HG03066 (cell line): ENCODE measurements around the gene DRAXIN.
A peak's percentile ranks its signal among the peaks of the same experiment; 100 is the strongest.

Experiments
- ATAC-seq: cut with Tn5 transposase; IDR thresholded peaks from one replicate; pipeline ENCODE4 v1.9.1; 2021; ENCODE audit warnings: low read depth; ENCODE audit not compliant: unreplicated experiment

Gene DRAXIN

DNA sequence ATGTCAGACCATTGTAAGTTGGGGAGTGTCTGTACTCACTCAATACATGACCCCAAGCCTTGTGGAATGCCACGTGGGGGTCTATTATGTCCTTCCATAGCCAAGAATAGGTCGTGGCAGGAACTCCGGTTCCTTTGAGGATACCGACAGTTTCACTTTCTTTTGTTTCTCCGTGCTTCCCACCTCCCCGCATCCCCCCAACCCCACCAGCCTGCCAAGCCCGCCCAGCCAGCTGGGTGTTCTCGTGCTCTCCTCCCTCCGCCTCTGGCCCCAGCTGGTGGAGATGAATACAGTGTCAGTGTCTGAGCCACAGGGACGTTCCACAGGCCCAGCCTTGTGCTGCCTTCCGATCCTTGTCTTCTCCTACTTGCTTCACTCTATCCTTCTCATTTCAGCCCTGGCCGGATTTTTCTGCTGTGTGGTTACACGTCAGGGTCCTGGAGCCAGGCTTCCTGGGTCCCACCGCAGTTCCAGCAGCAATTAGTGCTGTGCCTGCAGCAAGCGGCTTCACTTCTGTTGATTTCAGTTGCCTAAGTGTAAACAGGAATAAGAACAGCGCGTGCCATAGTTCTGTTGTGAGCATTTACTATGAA lies 40.3 kb downstream of the DRAXIN start:
- no peak for ATAC-seq

DNA sequence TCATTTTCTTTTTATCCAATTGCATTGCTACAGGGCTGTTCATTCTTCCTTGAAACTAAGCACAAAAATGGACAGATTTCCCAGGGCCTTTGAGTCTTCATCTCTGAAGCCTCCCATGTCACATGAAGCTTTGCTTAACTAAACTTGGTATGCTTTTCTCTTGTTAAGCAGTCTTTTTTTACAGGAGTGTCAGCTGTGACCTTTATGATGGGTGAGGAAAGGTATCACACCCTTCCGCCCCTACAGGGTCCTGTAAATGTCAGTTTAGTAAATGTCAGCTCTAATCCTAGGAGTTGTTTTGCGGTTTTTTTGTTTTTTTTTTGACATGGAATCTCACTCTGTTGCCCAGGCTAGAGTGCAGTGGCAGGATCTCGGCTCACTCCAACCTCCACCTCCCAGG lies 41.8 kb downstream of the DRAXIN start:
- no peak for ATAC-seq

DNA sequence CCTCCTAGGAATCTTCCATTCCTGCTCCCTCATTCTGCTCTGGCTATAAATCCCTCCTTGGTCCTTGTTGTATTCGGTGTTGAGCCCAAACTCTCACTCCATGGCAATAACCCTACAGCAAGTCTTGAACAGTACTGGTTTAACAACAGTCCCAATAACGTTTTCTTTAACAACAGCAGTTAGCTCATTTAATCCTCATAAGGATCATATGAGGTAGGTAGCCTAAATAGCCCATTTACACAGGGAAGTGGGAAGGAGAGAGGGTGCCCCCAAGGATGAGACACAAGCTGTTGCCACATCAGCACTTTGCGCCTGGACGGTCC lies 44.0 kb downstream of the DRAXIN start:
- ATAC-seq = no peak

DNA sequence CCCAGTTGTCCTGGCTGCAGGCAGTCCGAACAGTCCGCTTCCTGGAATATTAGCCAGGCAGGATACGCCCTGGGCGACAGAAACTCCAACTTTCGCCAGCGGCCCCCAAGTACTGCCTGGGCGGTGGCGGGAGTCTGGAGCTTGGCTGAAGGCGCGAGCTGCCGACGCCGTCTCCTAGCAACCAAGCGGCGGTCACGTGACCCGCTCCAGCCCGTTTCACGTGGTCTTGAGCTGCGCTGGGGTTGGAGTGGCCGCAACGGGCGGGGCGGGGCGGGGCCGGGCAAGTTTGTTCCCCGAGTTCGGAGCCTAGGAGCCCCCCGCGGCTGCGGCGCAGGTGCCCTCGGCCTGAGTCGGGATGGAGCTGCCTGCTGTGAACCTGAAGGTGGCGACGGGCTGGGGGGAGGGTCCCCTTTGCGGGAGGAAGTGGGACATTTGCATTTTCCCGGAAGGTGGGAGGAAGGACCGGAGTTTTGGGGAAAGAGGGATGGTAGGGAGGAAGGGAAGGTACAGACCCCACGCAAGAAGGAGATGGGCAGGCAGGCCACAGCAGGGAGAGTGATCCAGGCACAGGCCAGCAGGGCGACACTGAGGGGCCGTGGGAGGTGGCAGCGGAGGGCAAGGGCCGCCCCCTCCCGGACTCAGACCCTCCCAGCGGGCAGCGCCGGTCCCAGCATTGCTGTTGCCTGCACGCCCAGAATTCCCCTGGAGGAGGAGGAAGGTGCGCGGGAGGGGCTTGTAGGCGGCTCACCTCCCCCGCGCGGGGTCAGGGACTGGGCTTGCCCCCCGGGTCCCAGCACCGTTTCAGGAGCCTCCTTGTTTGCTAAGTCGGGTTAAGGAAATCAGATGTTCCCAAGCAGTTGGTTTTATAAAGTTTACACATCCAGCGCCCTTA lies 44.6 kb downstream of the DRAXIN start, which contains the start of gene AGTRAP:
AGTRAP (plus strand) TSS at position 283 of the 892 bp plus-strand sequence; CDS start at position 356, 73 bp downstream.
- ATAC-seq = peak; percentile 52

DNA sequence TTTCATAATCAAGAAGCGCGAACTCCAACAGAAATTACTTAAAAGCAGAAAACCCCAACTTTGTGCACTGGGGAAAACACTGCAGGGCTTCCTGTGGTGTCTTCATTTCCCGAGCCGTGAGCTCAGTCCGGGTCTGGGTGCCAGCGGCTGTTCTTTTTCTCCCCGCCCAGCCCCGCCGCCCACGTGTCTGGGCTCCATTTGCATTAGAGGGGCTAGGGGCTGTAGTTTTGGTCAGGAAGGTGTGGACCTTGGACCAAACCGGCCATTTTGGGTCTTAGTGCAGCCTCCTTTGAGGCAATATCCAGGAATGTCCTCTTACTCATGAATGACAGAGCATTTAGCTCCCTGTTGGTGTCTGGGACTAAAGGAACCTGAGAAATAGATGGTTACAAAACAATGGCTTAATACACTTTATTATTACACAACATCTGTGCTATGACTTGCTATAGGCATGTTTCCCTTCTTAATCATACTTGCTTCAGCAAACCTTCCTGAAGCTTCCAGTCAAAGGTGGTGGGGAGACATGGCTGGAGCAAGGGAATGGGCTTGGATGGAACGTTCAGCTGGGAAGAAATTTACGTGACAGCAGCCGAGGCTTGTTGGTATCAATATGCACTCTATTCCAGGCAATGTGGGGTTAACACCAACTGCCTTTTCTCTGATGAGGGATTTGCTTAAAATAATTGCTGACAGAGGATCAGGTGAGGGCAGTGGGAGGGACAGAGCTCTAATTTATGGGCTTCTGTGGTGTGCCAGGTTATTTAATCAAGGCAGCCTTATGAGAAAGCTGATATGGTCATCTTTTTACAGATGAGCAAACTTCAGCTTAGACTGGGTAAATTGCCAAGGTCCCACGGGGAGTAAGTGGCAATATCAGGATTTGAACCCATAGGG lies 45.5 kb downstream of the DRAXIN start:
- ATAC-seq = no peak

DNA sequence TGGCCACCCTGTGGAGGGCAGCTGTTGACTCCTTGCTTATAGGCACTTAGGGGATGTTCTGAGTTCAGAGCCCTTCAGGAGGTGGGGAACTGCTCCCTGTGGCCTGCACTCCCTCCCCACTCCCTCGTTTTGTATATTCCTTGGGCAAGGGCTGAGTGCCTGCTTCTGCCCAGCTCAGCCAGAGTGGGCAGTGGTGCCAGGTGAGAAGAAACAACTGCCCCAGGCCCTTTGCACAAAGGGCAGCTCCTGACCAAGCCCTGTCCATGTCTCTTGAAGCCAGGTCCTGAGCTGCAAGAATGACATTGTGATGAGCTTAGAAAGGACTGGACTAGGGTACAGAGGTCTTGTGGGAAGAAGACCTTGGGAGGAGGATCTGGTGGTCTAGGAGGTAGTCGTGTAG lies 46.6 kb downstream of the DRAXIN start:
- ATAC-seq = no peak

DNA sequence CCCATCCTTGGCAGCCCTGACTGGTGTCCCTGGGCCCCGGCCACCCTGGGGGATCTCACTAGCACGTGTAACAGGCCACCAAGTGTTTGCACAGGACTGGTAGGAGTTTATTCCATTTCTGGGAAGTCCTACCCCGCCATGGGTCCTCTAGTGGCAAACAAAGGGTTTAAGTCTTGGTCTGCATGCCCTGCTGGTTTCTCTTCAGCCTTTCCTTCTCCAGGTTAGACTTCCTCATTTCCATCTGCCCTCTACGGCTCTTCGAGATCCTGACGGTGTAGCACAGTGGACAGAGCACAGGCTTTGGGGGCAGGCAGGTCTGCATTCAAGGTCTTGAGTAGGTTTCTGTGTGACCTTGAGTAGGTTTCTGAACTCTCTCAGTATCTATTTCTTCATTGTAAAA lies 47.3 kb downstream of the DRAXIN start:
- no peak for ATAC-seq

DNA sequence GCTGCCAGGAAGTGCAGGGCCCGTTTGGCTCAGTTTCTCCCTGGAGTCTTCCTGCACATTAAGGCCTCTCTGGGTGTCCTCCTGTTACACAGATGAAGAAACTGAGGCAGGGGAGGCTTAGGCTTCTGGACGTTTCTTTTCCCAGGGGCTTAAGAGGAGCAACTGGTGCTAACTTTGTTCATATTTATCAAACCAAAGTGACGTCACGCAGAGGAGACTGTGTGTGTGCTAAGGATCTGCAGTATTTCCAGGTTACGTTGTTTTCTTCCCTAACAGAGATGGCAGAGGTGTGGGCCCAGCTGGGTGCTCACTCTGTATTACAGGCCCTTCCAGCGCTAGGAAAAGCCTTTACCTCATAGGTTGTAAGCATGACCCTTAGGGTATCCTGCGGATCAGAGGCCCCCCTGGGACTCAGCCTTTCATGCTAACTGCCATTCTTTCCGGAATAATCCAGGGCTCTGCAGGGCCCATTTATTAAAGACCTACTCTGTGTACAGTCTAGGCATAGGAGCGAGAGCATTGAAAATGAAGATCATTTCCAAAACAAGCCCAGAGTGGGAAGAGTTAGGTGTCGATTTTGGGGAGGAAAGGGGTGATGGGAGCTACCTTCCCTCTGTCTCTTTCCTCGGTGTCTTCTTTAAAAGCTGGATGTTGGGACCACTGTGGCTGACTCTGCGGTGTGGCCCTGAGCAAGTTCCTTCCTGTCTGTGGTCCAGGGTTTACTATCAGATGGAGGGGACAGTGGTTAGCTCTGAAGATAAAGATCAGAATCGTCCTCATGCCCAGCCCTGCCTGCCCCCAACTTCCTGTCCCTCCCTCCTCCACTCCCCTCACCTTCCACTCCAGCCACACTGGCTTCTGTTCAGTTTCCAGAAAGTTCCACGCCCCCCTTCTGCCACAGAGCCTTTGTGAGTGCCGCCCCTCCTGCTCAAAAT lies 49.0 kb downstream of the DRAXIN start:
- ATAC-seq = no peak

DNA sequence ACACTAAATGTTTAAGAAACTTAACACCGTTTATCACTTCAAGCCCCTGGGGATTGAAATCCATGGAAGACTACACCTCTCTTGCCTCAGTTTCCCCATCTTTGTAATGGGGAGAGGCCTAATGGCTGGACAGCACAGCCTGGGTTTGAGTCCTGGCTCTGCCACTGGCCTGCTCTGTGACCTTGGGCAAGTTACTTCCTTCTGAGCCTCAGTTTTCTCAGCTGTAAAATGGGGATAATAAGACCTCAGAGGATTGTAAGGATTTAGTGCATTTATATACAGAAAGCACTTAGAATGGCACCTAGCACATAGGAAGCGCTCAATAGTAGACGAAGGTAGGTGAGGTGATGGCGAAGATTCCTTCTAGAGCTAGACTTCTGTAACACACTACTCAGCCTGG lies 50.0 kb downstream of the DRAXIN start:
- ATAC-seq = no peak

DNA sequence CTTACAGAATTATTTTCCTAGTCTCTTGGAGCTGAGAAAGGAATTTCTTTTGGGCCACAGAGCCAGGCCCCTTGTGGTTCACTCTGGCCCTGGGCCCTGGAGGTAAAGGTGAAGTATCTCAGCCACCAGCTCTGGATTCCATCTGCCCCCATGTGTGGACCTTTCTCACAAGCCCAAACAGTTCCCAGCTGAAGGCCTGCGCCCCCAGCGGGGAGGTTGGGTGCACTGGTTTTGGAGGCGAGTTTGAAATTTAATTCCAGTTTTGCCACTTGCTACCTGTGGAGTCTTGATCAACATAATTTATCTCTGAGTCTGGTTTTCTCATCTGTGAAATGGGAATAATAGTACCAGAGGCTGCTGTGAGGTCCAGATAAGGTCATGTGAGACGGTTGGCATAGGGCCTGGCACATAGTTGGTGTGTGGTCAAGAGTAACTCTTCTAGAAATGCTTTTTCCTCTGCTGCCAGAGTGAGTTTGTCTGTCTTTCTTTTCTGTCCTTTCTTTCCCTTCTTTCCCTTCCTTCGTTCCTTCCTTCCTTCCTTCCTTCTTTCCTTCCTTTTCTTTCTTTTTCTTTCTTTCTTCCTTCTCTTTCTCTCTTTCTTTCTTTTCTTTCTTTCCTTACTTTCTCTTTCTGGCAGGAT lies 50.5 kb downstream of the DRAXIN start:
- no peak for ATAC-seq

DNA sequence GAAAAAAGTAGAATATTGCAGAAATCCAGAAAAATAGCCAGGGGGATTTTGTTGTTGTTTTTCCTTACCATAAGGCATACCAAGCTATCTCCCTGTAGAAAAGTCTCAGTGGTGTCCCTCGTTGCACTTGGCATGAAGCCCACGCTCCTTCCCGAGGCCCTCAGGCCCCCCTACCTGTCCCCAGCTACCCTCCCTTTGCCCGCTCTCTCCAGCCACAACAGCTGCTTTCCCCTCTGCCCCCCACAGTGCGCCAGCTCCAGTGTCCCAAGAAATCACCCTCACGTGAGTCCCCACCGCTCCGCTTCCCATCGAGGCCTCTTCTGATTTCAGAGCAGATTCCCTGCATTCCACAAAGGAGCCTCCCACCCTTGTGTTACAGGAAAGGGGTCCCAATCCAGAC lies 52.8 kb downstream of the DRAXIN start:
- no peak for ATAC-seq

DNA sequence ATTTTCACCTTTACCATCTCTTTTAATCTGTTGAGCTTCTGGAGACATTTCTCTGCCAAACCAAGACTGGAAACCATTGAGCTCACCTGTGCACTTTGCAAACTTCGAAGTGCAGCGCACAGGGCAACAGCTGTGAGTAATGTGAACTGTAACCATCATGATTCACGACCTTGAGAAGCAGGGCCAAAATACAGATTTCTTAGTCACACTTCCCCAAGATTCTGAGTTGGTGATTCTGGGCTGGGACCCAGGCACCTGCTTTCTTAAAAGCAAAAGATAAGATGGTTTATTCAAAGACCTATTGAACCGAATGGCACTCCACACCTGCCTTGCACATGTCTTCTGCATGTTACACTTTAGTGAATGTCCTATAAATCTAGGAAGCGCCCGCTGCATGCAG lies 54.6 kb downstream of the DRAXIN start:
- ATAC-seq = no peak

DNA sequence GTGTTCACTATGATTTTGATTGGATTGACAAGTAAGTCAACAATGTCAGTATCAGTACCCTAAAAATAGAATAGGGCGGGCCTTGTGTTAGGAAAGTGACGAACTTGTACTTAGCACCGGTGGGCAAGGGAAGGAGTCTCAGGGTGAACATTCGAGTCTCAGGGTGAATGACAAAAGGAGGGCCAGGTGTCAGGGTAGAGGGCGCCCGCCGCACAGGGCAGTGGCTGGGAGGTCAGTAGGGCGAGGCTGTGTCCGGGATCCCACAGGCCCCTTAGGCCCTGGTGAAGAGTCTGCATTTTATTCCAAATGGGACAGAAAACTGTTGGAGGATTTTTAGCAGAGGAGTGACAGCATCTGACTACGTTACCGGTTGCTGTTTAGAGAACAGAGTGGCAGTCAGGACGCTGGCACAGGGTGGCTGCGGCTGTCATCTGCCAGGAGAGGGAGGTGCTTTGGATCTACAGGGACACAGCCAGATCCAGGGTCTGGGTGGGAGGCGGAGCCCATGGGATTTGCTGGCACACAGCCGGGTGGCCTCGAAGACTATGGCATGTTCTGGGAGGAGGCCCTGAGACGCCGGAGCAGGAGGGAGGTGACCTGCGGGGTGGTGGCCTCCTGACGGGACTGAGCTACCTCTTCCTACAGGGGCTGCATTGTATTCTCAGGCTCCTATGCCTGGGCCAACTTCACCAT lies 55.4 kb downstream of the DRAXIN start:
- ATAC-seq = no peak

DNA sequence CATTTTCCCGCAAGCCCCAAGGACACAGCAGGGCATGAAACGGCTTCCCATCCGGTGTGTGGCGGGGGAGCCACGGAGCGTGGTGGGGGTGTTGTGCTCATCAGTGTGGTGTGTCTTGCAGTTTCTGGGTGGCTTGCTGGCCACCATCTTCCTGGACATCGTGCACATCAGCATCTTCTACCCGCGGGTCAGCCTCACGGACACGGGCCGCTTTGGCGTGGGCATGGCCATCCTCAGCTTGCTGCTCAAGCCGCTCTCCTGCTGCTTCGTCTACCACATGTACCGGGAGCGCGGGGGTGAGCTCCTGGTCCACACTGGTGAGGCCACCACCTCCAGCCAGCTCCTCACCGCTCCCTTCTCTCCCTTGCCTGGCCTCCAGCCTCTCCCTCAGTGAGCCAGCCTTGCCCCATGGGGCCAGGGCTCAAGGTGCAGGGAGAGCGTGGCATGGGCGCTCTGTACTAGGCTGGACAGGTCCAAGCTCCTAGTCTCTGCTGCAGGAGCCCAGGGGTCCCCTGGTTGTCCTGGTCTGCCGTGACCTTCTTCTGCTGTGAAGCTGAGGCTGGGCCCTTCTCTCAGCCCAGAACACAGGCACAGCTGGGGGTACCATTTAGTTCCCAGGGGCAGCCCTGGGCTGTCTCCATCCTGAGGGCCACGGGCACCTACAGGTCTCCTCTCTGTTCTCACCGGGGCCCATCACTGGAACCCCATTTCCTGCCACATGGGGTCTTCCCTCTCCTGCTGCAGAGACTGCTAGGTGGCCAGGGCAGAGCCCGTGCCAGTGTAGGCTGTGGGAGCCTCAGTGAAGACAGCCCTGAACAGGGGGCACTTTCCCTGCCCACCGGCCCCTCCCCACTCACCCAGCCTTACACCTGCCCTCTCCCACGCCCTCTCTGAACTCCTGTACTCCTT lies 57.0 kb downstream of the DRAXIN start:
- ATAC-seq = no peak

DNA sequence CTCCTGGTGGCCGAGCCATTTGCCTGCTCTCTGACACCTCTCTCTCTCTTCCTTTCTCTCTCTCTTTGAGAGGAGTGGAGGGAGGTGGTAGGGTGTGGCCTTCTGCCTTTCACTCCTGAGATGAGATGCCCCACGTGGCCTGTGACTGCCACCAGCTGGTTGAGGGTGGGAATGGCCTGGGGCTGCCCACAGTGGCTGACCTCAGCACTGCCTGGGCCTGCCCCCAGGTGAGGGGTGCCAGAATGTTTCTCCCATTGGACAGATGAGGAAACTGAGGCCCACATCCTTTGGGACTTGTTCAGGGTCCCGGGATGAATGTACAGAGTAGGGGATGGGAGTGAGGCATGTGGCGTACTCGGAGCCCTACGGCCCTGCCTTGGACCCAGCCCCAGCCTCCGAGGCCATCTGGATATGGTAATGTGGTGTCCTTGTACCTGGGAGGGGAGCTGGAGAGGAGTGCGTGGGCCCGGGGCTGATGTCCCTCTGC lies 57.7 kb downstream of the DRAXIN start:
- ATAC-seq = no peak

DNA sequence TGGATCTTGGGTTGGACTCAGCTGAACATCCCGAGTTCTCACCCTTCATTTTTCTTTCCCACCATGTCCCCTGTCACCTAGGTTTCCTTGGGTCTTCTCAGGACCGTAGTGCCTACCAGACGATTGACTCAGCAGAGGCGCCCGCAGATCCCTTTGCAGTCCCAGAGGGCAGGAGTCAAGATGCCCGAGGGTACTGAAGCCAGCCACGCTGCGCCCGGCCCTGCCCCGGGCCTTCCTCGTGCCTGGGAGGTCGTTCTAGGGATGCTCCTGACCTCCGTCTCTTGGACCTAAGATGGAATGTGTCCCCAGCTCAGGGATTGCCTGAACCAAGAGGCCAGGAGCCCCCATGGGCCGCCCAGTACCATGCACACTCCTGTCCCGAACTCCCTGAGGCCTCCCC lies 58.5 kb downstream of the DRAXIN start:
- no peak for ATAC-seq

DNA sequence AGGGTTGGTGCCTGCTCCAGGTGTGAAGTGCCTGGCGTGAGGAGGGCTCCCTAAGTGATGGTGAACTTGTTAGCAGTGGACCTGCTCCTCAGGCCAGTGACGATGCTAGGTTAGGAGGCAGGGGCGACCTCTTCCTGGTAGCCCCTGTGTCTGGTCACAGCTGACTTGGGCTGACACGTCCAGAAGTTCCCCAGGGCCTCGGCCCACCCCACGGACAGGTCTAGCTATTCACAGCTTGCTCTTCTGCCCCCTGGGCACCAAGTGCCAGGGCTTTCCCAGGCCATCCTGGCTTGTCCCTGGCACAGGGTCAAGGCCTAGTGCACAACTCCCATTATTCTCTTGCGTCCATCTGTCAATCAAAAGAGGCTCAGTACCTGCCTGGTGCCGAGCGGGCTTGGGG lies 59.6 kb downstream of the DRAXIN start:
- ATAC-seq = no peak
